ENCODE measurements around the gene BBLN.

GRCh38 chr9:128146591-128147120 lies 13.4 kb upstream of the BBLN start:
- TF ChIP-seq EZH2phosphoT487 (IDR thresholded peaks at IDR 0.05) (no peak), CTCF (IDR thresholded peaks at IDR 0.05) (no peak)
